GM10847 (cell line): Measurements from ENCODE around the gene SMIM32.

Experiments
- POLR2A ChIP-seq: IDR thresholded peaks from 2 replicates; pipeline ENCODE4 v1.6.1; 2011; ENCODE audit not compliant: insufficient read length; ENCODE audit errors: extremely low read depth

Gene SMIM32

GRCh38 chr5:136169218-136169617 lies 23.7 kb downstream of the SMIM32 start:
- TF ChIP-seq POLR2A, result no peak

GRCh38 chr5:136166909-136167308 lies 26.1 kb downstream of the SMIM32 start:
- TF ChIP-seq POLR2A, result no peak

- no peak for TF ChIP-seq POLR2A
These were observed 28.7 kb downstream of the SMIM32 start for GRCh38 chr5:136164226-136164625.

DNA sequence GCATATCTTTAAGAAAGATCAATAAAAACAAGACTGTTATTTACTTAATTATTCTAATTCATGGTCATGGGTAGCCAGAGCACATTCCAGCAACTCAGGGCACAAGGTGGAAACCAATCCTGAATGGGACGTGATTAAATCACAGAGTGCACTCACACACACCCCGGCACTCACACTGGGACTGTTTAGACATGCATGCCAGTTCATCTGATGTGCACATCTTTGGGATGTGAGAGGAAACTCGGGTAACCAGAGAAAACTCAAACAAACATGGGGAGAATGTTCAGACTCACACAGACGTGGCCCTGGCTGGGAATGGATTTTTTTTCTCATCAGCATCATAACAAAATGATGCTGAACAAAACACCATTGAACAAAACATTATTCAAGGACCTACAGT lies 31.0 kb downstream of the SMIM32 start:
- no peak for TF ChIP-seq POLR2A

DNA sequence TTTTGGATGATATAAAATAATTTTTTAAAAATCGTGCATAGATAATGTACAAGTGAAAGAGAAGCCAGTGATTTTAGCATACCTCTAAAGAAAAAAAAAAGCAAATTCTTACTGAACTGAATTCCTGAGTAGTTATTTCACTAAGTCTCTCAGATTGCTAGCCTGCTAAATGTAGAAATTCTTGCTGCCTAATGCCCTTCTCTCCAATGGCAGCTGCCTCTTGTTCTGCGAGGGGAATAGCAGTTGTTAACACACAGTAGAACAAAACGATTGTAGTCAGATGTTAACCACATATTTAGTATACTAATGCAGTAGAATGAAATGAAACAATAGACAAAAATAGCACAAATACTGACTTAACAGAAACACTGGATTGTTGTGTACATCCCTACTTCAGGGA lies 33.5 kb downstream of the SMIM32 start:
- TF ChIP-seq POLR2A, result no peak

DNA sequence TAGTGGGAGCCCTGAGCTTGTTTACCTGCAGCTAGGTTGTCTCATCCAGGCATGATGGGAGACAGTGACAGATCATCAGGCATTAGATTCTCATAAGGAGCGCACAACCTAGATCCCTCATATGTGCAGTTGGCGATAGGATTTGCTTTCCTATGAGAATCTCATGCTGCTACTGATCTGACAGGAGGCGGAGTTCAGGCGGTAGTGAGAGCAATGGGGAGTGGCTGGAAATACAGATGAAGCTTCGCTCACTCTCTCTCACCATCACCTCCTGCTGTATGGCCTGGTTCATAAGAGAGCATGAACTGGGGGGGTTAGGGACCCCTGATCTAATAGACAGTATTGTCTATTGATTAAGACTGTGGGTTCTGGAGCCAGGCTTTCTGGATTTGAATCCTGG lies 35.4 kb downstream of the SMIM32 start:
- no peak for TF ChIP-seq POLR2A

- no peak for TF ChIP-seq POLR2A
These were observed 37.2 kb downstream of the SMIM32 start for GRCh38 chr5:136155761-136156160.

DNA sequence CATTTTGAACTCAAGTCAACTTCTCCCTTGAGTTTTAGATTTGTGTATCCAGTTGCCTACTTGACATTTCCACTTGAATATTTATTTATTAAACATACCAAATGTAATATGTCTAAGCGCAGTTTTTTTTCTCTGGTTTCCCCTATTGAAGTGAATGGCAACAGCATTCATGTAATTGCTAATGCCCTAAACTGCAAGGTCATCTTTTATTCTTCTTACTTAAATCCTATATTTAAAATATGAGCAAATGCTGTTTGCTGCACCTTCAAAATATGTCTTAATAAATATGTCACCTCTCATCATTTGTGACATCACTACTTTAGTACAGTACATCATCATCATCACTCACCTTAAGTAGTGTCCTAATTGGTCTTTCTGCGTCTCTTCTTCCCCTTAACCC lies 37.9 kb downstream of the SMIM32 start:
- no peak for TF ChIP-seq POLR2A

DNA sequence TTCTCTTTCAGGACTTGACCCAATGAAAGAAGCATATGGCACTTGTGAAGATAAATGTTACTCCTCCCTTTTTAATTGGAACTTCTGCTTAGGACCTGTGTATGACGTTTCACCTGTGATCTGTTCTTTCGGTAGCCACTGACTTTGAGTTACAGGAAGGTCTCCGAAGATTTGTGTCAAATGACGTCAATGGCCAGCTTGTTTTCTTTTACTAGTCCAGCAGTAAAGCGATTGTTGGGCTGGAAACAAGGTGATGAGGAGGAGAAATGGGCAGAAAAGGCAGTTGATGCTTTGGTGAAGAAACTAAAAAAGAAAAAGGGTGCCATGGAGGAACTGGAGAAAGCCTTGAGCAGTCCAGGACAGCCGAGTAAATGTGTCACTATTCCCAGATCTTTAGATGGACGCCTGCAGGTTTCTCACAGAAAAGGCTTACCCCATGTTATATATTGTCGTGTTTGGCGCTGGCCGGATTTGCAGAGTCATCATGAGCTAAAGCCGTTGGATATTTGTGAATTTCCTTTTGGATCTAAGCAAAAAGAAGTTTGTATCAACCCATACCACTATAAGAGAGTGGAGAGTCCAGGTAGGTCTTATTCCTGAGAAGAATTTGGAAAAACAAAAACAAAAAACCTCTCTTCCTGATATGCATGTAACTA lies 39.3 kb downstream of the SMIM32 start:
- no peak for TF ChIP-seq POLR2A

DNA sequence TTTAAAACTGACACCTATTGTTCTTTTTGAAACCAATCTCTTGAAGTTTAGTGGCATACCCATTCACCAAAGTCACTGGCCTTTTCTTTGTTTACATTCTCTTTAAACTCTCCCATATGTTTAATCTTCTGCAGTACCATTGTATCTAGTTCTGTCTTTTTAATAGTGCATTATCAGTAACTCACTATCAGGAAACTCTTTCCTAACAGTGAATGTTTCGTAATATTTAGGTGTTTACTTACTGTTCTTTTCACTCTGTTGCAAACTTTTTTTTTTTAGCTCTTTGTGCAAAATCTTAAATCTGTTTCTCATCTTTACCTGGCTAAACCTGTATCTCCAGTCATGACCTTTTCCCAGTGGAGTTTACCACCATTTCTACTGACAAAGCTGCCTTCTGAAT lies 43.1 kb downstream of the SMIM32 start:
- TF ChIP-seq POLR2A, result no peak

DNA sequence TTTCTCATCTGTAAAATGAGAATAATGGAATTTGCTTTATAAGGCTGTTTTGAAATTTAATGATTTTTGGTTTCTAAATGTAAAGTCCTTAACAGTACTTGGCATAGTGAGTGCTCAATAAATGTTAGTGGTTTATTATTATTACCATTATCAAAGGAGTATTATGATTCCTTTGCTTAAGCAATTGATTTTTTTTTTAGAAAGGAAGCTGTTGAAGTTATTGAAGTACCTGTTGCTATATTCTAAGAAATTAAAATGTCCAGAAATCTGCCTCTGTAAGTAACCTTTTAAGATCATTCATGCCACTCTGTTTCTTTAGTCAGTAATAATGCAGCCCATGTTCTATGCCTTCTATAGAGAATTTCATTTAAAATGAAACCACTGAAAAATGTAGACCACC lies 45.3 kb downstream of the SMIM32 start:
- no peak for TF ChIP-seq POLR2A

DNA sequence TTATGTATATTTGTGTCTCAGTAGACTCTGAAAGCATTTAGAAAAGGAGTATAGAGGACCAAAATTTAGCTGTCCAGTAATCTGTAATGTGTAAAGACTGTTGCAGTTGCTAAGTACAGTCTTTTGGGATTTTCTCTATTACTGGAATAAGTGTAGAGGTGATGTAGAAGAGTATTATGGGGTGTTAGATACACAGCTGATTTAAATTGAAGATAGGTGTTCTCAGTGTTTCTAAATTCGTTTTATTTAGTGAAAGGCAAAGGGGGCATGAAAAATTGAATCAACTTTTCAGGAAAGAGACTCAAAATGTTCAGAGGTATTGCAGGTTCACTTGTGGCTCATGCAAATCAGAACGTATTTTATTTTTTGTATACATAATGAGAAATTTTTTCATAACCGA lies 46.8 kb downstream of the SMIM32 start:
- TF ChIP-seq POLR2A, result no peak

GRCh38 chr5:136145030-136145429 lies 47.9 kb downstream of the SMIM32 start:
- no peak for TF ChIP-seq POLR2A

DNA sequence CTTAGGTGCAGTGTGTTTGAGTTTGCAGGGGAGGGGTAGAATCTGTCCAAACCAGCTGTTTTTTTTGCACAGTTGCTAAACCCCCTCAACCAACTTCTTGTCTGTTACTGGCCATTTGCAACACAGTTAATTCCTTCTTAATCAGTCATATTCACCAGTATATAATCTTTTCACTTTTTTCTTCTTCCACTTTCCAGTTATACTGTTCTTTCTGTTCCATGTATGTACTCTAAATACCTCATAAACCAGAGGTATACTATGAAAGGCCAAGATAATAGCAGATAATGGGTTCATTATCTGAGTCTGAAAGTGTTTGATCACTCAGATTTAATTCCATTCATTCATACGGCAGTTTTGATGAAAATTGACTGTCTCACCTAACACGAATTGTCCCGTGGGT lies 49.2 kb downstream of the SMIM32 start:
- no peak for TF ChIP-seq POLR2A

DNA sequence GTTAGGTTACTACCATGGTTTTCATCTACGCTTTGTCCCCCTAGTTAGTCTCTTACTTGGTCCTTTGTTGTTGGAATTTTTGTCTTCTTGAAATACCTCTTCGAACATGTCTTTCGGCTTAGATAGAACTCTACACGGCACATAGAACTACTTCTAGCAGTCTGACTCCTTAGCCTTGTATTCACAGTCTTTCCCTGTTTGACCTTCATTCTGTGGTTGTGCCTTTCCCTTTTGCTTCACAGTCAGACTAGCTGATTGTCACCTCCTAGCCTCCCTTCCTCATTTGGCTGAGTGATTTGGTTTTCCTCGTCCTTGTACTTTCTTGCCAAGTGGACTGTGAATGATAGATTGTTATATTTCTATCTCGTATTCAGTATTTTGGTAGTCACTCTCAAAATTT lies 49.6 kb downstream of the SMIM32 start:
- no peak for TF ChIP-seq POLR2A

GRCh38 chr5:136141561-136141960 lies 51.4 kb downstream of the SMIM32 start:
- TF ChIP-seq POLR2A, result no peak
